ENCODE data around the gene BPI. TPM values are rescaled to one million over a fixed set of nuclear protein-coding genes. Genes with fewer than 3 reads are reported as not detected.

Gene BPI
- total RNA-seq, 1 donor from 2014 or later, result not detected

DNA sequence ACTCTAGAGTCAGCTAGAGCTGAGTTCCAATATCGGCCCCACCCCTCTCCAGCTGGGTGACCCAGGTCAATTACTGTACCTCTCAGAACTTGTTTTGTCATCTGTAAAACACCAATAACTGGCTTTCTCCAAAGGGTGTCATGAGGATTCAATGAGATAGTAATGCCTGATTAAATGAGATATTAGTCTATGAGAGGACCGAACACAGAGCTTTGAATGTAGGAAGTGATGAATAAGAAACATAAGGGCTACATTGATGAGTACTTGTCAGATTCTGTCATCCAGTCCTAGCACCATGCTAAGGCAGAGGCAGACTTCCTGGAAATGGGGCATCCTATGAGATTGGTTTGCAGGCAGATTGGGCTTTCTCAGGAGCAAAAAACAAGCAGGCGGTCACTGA is 20.2 kb downstream of the BPI start:
- no peak for DNase-seq (ENCODE audit: low read depth)
- Histone ChIP-seq H3K27me3 (ENCODE audit: control insufficient read depth, insufficient read depth, low read length) (peaks cover 20% of the 10 kb centered on the region), H3K36me3 (ENCODE audit: control insufficient read depth, insufficient read depth, low read length) (no peaks in the 10 kb centered on the region)

DNA sequence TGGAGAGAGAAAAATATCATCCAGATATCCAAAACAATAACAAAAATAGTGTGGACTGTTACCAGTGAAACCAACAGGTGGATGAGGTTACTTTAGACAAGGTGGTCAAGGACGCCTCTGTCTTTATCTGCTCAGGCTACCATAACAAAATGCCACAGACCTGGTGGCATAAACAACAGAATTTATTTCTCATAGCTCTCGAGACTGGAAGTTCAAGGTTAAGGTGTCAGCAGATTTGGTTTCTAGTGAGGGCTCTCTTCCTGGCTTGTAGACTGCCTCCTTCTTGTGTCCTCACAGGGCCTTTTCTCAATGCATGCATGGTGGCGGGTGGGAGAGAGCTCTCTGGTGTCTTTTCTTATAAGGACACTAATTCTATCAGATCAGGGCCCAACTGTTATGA is 21.2 kb downstream of the BPI start:
- DNase-seq (ENCODE audit: low read depth), result no peak
- Histone ChIP-seq H3K27me3 (ENCODE audit: control insufficient read depth, insufficient read depth, low read length) (peaks cover 15% of the 10 kb centered on the region), H3K36me3 (ENCODE audit: control insufficient read depth, insufficient read depth, low read length) (no peaks in the 10 kb centered on the region), H3K4me3 (ENCODE audit: low read depth, low read length) (no peak overlapping the region)
- TF ChIP-seq, protein P1, sequence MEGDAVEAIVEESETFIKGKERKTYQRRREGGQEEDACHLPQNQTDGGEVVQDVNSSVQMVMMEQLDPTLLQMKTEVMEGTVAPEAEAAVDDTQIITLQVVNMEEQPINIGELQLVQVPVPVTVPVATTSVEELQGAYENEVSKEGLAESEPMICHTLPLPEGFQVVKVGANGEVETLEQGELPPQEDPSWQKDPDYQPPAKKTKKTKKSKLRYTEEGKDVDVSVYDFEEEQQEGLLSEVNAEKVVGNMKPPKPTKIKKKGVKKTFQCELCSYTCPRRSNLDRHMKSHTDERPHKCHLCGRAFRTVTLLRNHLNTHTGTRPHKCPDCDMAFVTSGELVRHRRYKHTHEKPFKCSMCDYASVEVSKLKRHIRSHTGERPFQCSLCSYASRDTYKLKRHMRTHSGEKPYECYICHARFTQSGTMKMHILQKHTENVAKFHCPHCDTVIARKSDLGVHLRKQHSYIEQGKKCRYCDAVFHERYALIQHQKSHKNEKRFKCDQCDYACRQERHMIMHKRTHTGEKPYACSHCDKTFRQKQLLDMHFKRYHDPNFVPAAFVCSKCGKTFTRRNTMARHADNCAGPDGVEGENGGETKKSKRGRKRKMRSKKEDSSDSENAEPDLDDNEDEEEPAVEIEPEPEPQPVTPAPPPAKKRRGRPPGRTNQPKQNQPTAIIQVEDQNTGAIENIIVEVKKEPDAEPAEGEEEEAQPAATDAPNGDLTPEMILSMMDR (IDR thresholded peaks at IDR 0.05; ENCODE audit: insufficient read depth, low read length, poor library complexity, severe bottlenecking), result no peak

More for the DNA sequence above, 20.2 kb downstream of the BPI start:
- no peak overlapping the region for H3K4me3 ChIP-seq (ENCODE audit: low read depth, low read length)
- TF ChIP-seq, protein P1 (IDR thresholded peaks at IDR 0.05; ENCODE audit: insufficient read depth, low read length, poor library complexity, severe bottlenecking), result no peak

- H3K4me3 ChIP-seq (ENCODE audit: low read depth, low read length), result no peak overlapping the region
- peaks cover 14% of the 10 kb centered on the region for H3K27me3 ChIP-seq (ENCODE audit: control insufficient read depth, insufficient read depth, low read length)
- no peaks in the 10 kb centered on the region for H3K36me3 ChIP-seq (ENCODE audit: control insufficient read depth, insufficient read depth, low read length)
- TF ChIP-seq, protein P1 (IDR thresholded peaks at IDR 0.05; ENCODE audit: insufficient read depth, low read length, poor library complexity, severe bottlenecking), result no peak
- no peak for DNase-seq (ENCODE audit: low read depth)
These were observed 21.9 kb downstream of the BPI start for GRCh38 chr20:38325905-38326304.

- H3K27me3 ChIP-seq (ENCODE audit: control insufficient read depth, insufficient read depth, low read length), result peaks cover 12% of the 10 kb centered on the region
- TF ChIP-seq, protein P1 (IDR thresholded peaks at IDR 0.05; ENCODE audit: insufficient read depth, low read length, poor library complexity, severe bottlenecking), result no peak
- no peak overlapping the region for H3K4me3 ChIP-seq (ENCODE audit: low read depth, low read length)
- H3K36me3 ChIP-seq (ENCODE audit: control insufficient read depth, insufficient read depth, low read length), result no peaks in the 10 kb centered on the region
- no peak for DNase-seq (ENCODE audit: low read depth)
These were observed 22.4 kb downstream of the BPI start for GRCh38 chr20:38326309-38326708.

DNA sequence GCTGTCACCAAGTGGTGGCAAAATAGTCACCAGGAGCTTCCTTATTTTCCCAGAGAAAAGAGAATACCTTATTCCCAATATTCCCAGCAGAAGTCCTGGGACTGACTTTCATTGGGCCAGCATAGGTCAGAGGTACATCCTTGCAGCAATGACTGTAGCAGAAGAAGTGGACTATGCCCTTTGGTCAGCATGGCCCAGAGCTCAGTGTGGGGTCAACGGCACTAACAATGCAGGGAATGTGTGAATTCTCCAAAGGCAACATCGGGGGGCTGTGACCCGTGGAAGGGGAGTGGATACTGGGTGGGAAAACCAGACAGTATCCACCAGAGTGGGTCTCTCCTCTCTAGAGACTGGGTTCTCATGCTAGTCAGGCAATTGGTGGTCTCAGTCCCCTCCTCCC is 26.7 kb downstream of the BPI start:
- DNase-seq (ENCODE audit: low read depth), result no peak
- TF ChIP-seq, protein P1 (IDR thresholded peaks at IDR 0.05; ENCODE audit: insufficient read depth, low read length, poor library complexity, severe bottlenecking), result no peak
- H3K27me3 ChIP-seq (ENCODE audit: control insufficient read depth, insufficient read depth, low read length), result peaks cover 19% of the 10 kb centered on the region
- H3K36me3 ChIP-seq (ENCODE audit: control insufficient read depth, insufficient read depth, low read length), result no peaks in the 10 kb centered on the region
- no peak overlapping the region for H3K4me3 ChIP-seq (ENCODE audit: low read depth, low read length)

DNA sequence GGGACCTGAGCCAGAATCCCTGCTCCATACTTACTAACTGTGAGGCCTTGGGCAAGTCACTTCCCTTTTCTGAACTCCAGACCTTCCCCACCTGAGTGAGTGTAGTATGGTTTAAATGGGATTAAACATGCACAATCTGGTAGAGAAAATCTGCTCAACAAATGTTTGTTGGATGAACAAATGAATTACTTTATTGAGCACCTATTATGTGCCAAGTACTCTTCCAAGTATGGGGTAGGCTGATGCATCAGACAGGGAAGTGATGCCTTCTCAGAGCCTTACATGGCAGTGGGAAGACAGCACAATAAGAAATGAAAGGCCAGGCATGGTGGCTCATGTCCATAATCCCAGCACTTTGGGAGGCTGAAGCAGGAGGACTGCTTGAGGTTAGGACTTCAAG is 27.3 kb downstream of the BPI start:
- H3K27me3 ChIP-seq (ENCODE audit: control insufficient read depth, insufficient read depth, low read length), result peaks cover 23% of the 10 kb centered on the region
- DNase-seq (ENCODE audit: low read depth), result no peak
- H3K4me3 ChIP-seq (ENCODE audit: low read depth, low read length), result no peak overlapping the region
- TF ChIP-seq, protein P1 (IDR thresholded peaks at IDR 0.05; ENCODE audit: insufficient read depth, low read length, poor library complexity, severe bottlenecking), result no peak
- no peaks in the 10 kb centered on the region for H3K36me3 ChIP-seq (ENCODE audit: control insufficient read depth, insufficient read depth, low read length)

Measured in kidney epithelial cell (primary cell).